PFSK-1 (cell line): ENCODE results near the gene MICOS13.

ENCODE experiments used
- POLR2AphosphoS5 ChIP-seq: IDR thresholded peaks from 2 replicates; pipeline ENCODE4 v1.6.1; 2012; ENCODE audit warnings: low read depth, mild to moderate bottlenecking, control low read depth, low read length, moderate library complexity
- TAF1 ChIP-seq: IDR thresholded peaks from 2 replicates; pipeline ENCODE4 v1.6.1; 2012; ENCODE audit warnings: low read length, control low read depth, borderline replicate concordance; ENCODE audit not compliant: insufficient read depth
- TF ChIP-seq, protein P1 (sequence below), 2 experiments: IDR thresholded peaks; 2 replicates each; pipeline versions ENCODE4 v1.6.1 to v1.8.0; 2011 to 2012; ENCODE audit warnings: low read depth in 2 of 2, low read length in 2 of 2, control low read depth in 1 of 2, inconsistent platforms in 1 of 2, mild to moderate bottlenecking in 1 of 2, moderate library complexity in 1 of 2; ENCODE audit not compliant: insufficient read depth in 1 of 2

- no peak for TF ChIP-seq TAF1
- TF ChIP-seq POLR2AphosphoS5 = no peak
- TF ChIP-seq, protein P1, sequence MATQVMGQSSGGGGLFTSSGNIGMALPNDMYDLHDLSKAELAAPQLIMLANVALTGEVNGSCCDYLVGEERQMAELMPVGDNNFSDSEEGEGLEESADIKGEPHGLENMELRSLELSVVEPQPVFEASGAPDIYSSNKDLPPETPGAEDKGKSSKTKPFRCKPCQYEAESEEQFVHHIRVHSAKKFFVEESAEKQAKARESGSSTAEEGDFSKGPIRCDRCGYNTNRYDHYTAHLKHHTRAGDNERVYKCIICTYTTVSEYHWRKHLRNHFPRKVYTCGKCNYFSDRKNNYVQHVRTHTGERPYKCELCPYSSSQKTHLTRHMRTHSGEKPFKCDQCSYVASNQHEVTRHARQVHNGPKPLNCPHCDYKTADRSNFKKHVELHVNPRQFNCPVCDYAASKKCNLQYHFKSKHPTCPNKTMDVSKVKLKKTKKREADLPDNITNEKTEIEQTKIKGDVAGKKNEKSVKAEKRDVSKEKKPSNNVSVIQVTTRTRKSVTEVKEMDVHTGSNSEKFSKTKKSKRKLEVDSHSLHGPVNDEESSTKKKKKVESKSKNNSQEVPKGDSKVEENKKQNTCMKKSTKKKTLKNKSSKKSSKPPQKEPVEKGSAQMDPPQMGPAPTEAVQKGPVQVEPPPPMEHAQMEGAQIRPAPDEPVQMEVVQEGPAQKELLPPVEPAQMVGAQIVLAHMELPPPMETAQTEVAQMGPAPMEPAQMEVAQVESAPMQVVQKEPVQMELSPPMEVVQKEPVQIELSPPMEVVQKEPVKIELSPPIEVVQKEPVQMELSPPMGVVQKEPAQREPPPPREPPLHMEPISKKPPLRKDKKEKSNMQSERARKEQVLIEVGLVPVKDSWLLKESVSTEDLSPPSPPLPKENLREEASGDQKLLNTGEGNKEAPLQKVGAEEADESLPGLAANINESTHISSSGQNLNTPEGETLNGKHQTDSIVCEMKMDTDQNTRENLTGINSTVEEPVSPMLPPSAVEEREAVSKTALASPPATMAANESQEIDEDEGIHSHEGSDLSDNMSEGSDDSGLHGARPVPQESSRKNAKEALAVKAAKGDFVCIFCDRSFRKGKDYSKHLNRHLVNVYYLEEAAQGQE (IDR thresholded peaks at IDR 0.05; ENCODE audit: insufficient read depth in 1 of 2, low read depth in 2 of 2, low read length in 2 of 2) = no peak
These were observed 34.9 kb downstream of the MICOS13 start for GRCh38 chr19:5645409-5645808.
